GM23338 (cell line): ENCODE data around the gene AVP. TPM values are rescaled to one million over a fixed set of nuclear protein-coding genes. Genes with fewer than 3 reads are reported as not detected.

Experiments
- ATAC-seq: fragments of 200-7000 bp; cut with Tn5 transposase; 3 replicates; pipeline ENCODE4 v1.9.1; 2020
- DNase-seq: peaks from one replicate; pipeline ENCODE4 v3.0.0-alpha.2; 2015; ENCODE audit warnings: low spot score
- H2AFZ ChIP-seq: fragments of 200-600 bp; sonication (generic); 2 replicates; pipeline ENCODE4 v1.8.0; 2016; ENCODE audit warnings: antibody characterized with exemption, mild to moderate bottlenecking, moderate library complexity
- H3F3A ChIP-seq: fragments of 200-600 bp; sonication (generic); replicated peaks from 2 replicates; pipeline ENCODE4 v1.8.0; 2017; ENCODE audit warnings: antibody characterized with exemption, mixed run types, low read depth
- H3K27ac ChIP-seq: fragments of 200-600 bp; sonication (generic); 2 replicates; pipeline ENCODE4 v1.6.1; 2016; ENCODE audit warnings: low read depth
- H3K27me3 ChIP-seq: fragments of 200-600 bp; sonication (generic); 2 replicates; pipeline ENCODE4 v1.8.0; 2016; ENCODE audit warnings: mild to moderate bottlenecking, mixed run types, moderate library complexity; ENCODE audit not compliant: insufficient read depth
- H3K36me3 ChIP-seq: fragments of 200-600 bp; sonication (generic); 2 replicates; pipeline ENCODE4 v1.8.0; 2016; ENCODE audit warnings: mild to moderate bottlenecking; ENCODE audit not compliant: insufficient read depth
- H3K4me1 ChIP-seq: fragments of 200-600 bp; sonication (generic); 2 replicates; pipeline ENCODE4 v1.8.0; 2016; ENCODE audit warnings: mild to moderate bottlenecking, moderate library complexity; ENCODE audit not compliant: insufficient read depth
- H3K4me2 ChIP-seq: fragments of 200-600 bp; sonication (generic); 2 replicates; pipeline ENCODE4 v1.7.1; 2017; ENCODE audit warnings: mixed run types
- H3K4me3 ChIP-seq: fragments of 200-600 bp; sonication (generic); 2 replicates; pipeline ENCODE4 v1.6.1; 2016; ENCODE audit warnings: mixed run types
- H3K79me2 ChIP-seq: fragments of 200-600 bp; sonication (generic); replicated peaks from 2 replicates; pipeline ENCODE4 v1.8.0; 2017; ENCODE audit warnings: mild to moderate bottlenecking; ENCODE audit not compliant: insufficient read depth
- H3K9me2 ChIP-seq: fragments of 200-600 bp; sonication (generic); 2 replicates; pipeline ENCODE4 v1.8.0; 2017; ENCODE audit not compliant: insufficient read depth
- H4K20me1 ChIP-seq: fragments of 200-600 bp; sonication (generic); replicated peaks from 2 replicates; pipeline ENCODE4 v1.8.0; 2017; ENCODE audit warnings: mild to moderate bottlenecking; ENCODE audit not compliant: insufficient read depth
- H3K27ac Mint-ChIP-seq: 2 replicates; pipeline ENCODE4 v1.8.0; 2020; ENCODE audit warnings: inconsistent platforms, mild to moderate bottlenecking, moderate library complexity, mixed read lengths
- H3K27me3 Mint-ChIP-seq: 3 replicates; pipeline ENCODE4 v1.8.0; 2022; ENCODE audit warnings: low read depth, mild to moderate bottlenecking, moderate library complexity, mixed read lengths, inconsistent platforms; ENCODE audit not compliant: insufficient read depth, poor library complexity
- H3K36me3 Mint-ChIP-seq: 3 replicates; pipeline ENCODE4 v1.8.0; 2021; ENCODE audit warnings: low read depth, mild to moderate bottlenecking, inconsistent platforms, moderate library complexity, mixed read lengths
- H3K4me1 Mint-ChIP-seq: 3 replicates; pipeline ENCODE4 v1.8.0; 2020; ENCODE audit warnings: mild to moderate bottlenecking, inconsistent platforms, mixed read lengths
- H3K4me3 Mint-ChIP-seq: 3 replicates; pipeline ENCODE4 v1.8.0; 2021; ENCODE audit warnings: moderate library complexity, mild to moderate bottlenecking, inconsistent platforms, mixed read lengths
- H3K9me3 Mint-ChIP-seq: 3 replicates; pipeline ENCODE4 v1.8.0; 2020; ENCODE audit warnings: moderate library complexity, mild to moderate bottlenecking, inconsistent platforms, mixed read lengths
- CREB1 ChIP-seq: fragments of 250-450 bp; sonication (Bioruptor Pico); IDR thresholded peaks from 2 replicates; pipeline ENCODE4 v1.5.0; 2020; ENCODE audit warnings: low read depth, mild to moderate bottlenecking, moderate library complexity
- CTCF ChIP-seq, 2 experiments: fragments of 200-600 bp in 1 of 2; sonication (generic) in 1 of 2; conservative IDR thresholded peaks; 2 replicates each; pipeline versions ENCODE4 v1.5.1 to v1.6.1; 2016 to 2017; ENCODE audit warnings: antibody characterized with exemption in 2 of 2, low read depth in 2 of 2, mild to moderate bottlenecking in 2 of 2, moderate library complexity in 1 of 2
- EZH2 ChIP-seq: fragments of 200-600 bp; sonication (generic); IDR thresholded peaks from one replicate; pipeline ENCODE4 v1.8.0; 2017; ENCODE audit warnings: antibody characterized with exemption, mild to moderate bottlenecking, low read depth; ENCODE audit not compliant: unreplicated experiment
- EZH2phosphoT487 ChIP-seq: fragments of 200-600 bp; sonication (generic); IDR thresholded peaks from one replicate; pipeline ENCODE4 v1.8.1; 2018; ENCODE audit warnings: antibody characterized with exemption; ENCODE audit not compliant: unreplicated experiment
- JUNB ChIP-seq: IDR thresholded peaks from one replicate; pipeline ENCODE4 v1.6.1; 2016; ENCODE audit warnings: antibody characterized with exemption; ENCODE audit not compliant: unreplicated experiment
- NANOG ChIP-seq: IDR thresholded peaks from 2 replicates; pipeline ENCODE4 v1.6.1; 2016; ENCODE audit warnings: antibody characterized with exemption, borderline replicate concordance
- POLR2AphosphoS5 ChIP-seq: IDR thresholded peaks from 2 replicates; pipeline ENCODE4 v1.6.1; 2016; ENCODE audit warnings: antibody characterized with exemption, low read depth
- REST ChIP-seq: IDR thresholded peaks from one replicate; pipeline ENCODE4 v1.6.1; 2018; ENCODE audit warnings: antibody characterized with exemption; ENCODE audit not compliant: unreplicated experiment
- STAT1 ChIP-seq: IDR thresholded peaks from one replicate; pipeline ENCODE4 v1.6.1; 2016; ENCODE audit warnings: antibody characterized with exemption; ENCODE audit not compliant: unreplicated experiment
- ZNF114 ChIP-seq: fragments of 250-450 bp; sonication (Bioruptor Pico); IDR thresholded peaks from 2 replicates; pipeline ENCODE4 v1.5.0; 2020; ENCODE audit warnings: mild to moderate bottlenecking, moderate library complexity
- ZNF331 ChIP-seq: fragments of 250-450 bp; sonication (Bioruptor Pico); IDR thresholded peaks from 2 replicates; pipeline ENCODE4 v1.5.0; 2020; ENCODE audit warnings: low read depth, mild to moderate bottlenecking, moderate library complexity
- polyA plus RNA-seq: library from polyadenylated mRNA; unstranded; fragments of >200 nt; fragmentation: Nextera tagmentation; extraction: Ambion mirVana; gene quantifications from 2 replicates; pipeline ENCODE4 v1.2.1, GENCODE V29; 2016
- total RNA-seq: library from RNA; depleted of rRNA; stranded (reverse); fragments of >200 nt; shearing (Covaris generic); gene quantifications from 2 replicates; pipeline ENCODE4 v1.2.3, GENCODE V29; 2014
- TF ChIP-seq, protein P1 (sequence below): IDR thresholded peaks from 2 replicates; pipeline ENCODE4 v1.6.1; 2016; ENCODE audit warnings: antibody characterized with exemption
- TF ChIP-seq, protein P2 (sequence below): fragments of 250-450 bp; sonication (Bioruptor Pico); IDR thresholded peaks from 2 replicates; pipeline ENCODE4 v1.5.0; 2020; ENCODE audit warnings: mild to moderate bottlenecking, moderate library complexity

The AVP gene
- total and polyA plus RNA-seq, 2 experiments from 2014 or later = 0.60 TPM; not detected in 1

- H3K4me1 ChIP-seq = peaks cover 4% of the 10 kb centered on the region; the same call in 1 of the 2 replicates
- H3K4me3 Mint-ChIP-seq = no peak overlapping the region
- H3F3A ChIP-seq = no peaks in the 10 kb centered on the region
- ATAC-seq (no peak), DNase-seq (no peak)
- peaks cover 3% of the 10 kb centered on the region; the same call in 1 of the 3 replicates for H3K4me1 Mint-ChIP-seq
- H3K27ac ChIP-seq = no peak overlapping the region
- H3K27me3 Mint-ChIP-seq = peaks cover 49% of the 10 kb centered on the region
- H3K79me2 ChIP-seq = no peaks in the 10 kb centered on the region
- H2AFZ ChIP-seq = no peak overlapping the region
- no peaks in the 10 kb centered on the region for H4K20me1 ChIP-seq
- TF ChIP-seq EZH2 (no peak), JUNB (no peak), EZH2phosphoT487 (no peak), POLR2AphosphoS5 (no peak), CTCF (conservative IDR thresholded peaks at IDR 0.05; ENCODE audit: low read depth in 2 of 2) (no peak), NANOG (no peak), ZNF331 (CRISPR knock-in tag) (no peak), STAT1 (no peak), ZNF114 (CRISPR knock-in tag) (no peak), CREB1 (CRISPR knock-in tag) (no peak), REST (no peak)
- TF ChIP-seq, protein P1, sequence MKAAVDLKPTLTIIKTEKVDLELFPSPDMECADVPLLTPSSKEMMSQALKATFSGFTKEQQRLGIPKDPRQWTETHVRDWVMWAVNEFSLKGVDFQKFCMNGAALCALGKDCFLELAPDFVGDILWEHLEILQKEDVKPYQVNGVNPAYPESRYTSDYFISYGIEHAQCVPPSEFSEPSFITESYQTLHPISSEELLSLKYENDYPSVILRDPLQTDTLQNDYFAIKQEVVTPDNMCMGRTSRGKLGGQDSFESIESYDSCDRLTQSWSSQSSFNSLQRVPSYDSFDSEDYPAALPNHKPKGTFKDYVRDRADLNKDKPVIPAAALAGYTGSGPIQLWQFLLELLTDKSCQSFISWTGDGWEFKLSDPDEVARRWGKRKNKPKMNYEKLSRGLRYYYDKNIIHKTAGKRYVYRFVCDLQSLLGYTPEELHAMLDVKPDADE = no peak
- TF ChIP-seq, protein P2, sequence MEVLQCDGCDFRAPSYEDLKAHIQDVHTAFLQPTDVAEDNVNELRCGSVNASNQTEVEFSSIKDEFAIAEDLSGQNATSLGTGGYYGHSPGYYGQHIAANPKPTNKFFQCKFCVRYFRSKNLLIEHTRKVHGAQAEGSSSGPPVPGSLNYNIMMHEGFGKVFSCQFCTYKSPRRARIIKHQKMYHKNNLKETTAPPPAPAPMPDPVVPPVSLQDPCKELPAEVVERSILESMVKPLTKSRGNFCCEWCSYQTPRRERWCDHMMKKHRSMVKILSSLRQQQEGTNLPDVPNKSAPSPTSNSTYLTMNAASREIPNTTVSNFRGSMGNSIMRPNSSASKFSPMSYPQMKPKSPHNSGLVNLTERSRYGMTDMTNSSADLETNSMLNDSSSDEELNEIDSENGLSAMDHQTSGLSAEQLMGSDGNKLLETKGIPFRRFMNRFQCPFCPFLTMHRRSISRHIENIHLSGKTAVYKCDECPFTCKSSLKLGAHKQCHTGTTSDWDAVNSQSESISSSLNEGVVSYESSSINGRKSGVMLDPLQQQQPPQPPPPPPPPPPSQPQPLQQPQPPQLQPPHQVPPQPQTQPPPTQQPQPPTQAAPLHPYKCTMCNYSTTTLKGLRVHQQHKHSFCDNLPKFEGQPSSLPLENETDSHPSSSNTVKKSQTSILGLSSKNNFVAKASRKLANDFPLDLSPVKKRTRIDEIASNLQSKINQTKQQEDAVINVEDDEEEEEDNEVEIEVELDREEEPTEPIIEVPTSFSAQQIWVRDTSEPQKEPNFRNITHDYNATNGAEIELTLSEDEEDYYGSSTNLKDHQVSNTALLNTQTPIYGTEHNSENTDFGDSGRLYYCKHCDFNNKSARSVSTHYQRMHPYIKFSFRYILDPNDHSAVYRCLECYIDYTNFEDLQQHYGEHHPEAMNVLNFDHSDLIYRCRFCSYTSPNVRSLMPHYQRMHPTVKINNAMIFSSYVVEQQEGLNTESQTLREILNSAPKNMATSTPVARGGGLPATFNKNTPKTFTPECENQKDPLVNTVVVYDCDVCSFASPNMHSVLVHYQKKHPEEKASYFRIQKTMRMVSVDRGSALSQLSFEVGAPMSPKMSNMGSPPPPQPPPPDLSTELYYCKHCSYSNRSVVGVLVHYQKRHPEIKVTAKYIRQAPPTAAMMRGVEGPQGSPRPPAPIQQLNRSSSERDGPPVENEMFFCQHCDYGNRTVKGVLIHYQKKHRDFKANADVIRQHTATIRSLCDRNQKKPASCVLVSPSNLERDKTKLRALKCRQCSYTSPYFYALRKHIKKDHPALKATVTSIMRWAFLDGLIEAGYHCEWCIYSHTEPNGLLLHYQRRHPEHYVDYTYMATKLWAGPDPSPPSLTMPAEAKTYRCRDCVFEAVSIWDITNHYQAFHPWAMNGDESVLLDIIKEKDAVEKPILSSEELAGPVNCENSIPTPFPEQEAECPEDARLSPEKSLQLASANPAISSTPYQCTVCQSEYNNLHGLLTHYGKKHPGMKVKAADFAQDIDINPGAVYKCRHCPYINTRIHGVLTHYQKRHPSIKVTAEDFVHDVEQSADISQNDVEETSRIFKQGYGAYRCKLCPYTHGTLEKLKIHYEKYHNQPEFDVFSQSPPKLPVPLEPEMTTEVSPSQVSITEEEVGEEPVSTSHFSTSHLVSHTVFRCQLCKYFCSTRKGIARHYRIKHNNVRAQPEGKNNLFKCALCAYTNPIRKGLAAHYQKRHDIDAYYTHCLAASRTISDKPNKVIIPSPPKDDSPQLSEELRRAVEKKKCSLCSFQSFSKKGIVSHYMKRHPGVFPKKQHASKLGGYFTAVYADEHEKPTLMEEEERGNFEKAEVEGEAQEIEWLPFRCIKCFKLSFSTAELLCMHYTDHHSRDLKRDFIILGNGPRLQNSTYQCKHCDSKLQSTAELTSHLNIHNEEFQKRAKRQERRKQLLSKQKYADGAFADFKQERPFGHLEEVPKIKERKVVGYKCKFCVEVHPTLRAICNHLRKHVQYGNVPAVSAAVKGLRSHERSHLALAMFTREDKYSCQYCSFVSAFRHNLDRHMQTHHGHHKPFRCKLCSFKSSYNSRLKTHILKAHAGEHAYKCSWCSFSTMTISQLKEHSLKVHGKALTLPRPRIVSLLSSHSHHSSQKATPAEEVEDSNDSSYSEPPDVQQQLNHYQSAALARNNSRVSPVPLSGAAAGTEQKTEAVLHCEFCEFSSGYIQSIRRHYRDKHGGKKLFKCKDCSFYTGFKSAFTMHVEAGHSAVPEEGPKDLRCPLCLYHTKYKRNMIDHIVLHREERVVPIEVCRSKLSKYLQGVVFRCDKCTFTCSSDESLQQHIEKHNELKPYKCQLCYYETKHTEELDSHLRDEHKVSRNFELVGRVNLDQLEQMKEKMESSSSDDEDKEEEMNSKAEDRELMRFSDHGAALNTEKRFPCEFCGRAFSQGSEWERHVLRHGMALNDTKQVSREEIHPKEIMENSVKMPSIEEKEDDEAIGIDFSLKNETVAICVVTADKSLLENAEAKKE (CRISPR knock-in tag) = no peak
- H3K36me3 Mint-ChIP-seq = no peaks in the 10 kb centered on the region
- peaks cover 48% of the 10 kb centered on the region for H3K27me3 ChIP-seq
- H3K27ac Mint-ChIP-seq = no peak overlapping the region
- H3K36me3 ChIP-seq = no peaks in the 10 kb centered on the region
- no peak overlapping the region for H3K4me3 ChIP-seq
- H3K4me2 ChIP-seq = no peak overlapping the region
- no peaks in the 10 kb centered on the region for H3K9me2 ChIP-seq
- no peaks in the 10 kb centered on the region for H3K9me3 Mint-ChIP-seq
Observed at GRCh38 chr20:3084986-3085360, 449 bp upstream of the AVP start.
